Measurements from ENCODE around the gene UBXN11.
A peak's percentile ranks its signal among the peaks of the same experiment; 100 is the strongest.

UBXN11 gene

DNA sequence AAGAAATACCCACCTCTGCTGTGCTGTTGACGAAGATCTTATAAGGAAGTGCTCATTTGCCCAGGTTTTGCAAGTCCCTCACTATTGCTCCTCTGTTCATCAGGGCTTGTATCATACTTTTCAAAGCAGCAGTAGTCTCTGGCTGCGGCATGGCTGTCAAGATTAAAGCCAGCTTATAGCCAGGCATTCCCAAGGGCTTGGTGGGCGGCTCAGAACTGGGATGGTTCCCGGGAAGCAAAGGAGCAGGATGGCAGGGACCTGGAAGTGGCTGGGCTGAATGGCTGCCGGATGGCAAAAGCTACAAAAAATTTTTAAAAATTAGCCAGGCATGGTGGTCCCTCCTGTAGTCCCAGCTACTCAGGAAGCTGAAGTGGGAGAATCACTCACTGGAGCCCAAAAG lies 43.2 kb downstream of the UBXN11 start:
- DNase-seq: no peak

DNA sequence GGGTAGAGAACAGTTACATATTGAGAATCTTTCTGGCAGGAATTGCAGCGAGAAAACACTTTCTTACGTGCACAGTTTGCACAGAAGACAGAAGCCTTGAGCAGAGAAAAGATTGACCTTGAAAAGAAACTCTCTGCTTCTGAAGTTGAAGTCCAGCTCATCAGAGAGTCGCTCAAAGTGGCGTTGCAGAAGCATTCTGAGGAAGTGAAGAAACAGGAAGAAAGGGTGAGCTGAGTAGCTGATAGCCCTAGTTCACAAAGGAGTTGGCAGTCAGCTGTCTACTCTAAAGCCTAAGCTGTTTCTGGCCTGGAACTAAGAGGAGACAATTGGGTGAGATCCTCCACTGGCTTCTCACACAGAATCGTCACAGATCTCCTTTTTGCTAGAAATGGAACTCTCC lies 46.9 kb downstream of the UBXN11 start:
- DNase-seq: peak; percentile 82

DNA sequence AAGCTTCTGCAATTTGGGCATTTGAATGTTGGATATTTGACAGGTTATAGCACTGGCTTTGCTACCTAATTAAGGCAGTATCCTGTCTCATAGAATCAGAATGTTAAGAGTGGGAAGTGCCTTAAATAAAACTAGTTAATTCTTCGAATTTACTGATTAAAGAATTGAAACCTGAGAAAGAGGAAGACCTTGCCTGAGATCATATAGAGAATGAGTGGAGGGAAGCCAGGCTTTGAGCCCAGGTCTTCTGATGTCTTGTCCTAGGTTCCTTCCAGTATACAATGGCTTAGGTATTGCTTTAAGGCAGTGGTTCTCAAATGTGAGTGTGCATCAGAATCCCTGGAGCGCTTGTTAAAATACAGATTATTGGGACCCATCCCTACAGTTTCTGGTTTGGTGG lies 47.4 kb downstream of the UBXN11 start:
- peak; percentile 40 for DNase-seq

DNA sequence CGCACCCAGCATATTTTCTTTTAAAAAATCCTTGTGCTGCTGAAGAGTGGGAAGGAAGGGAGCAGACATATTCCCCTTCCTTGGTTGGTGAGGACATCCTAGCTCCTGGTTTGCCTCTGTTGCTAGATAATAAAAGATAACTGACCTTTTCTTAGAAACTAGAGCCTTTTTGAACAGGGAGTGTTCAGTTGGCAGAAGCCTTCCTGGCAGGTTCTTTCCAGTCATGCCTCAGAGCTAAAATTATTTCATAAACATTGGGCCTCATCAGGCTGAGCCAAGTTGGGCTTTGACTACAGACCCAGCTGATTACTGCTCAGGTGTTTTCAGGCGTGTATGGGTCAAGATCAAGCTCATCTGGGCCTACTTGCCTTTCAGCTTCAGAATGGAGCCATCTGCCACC lies 49.2 kb downstream of the UBXN11 start:
- DNase-seq: no peak

DNA sequence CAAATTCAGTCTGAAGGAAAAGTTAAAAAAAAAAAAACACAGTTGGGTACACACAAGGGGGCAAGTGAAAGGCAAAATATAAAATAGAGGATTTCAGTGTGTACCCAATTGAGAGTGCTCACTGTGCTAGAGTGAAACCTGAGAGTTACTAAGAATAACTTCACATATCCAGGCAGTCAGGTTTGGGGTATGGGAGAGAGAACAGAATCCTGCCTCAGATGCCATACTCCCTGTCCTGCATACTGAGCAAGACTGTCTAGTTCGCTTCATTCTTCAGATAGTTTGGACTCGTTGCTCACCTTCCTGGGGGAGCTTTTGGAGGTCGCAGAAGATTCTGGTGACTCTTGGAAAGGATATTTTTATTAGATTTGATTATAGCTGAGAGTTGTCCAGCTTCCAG lies 52.0 kb downstream of the UBXN11 start:
- no peak for DNase-seq

DNA sequence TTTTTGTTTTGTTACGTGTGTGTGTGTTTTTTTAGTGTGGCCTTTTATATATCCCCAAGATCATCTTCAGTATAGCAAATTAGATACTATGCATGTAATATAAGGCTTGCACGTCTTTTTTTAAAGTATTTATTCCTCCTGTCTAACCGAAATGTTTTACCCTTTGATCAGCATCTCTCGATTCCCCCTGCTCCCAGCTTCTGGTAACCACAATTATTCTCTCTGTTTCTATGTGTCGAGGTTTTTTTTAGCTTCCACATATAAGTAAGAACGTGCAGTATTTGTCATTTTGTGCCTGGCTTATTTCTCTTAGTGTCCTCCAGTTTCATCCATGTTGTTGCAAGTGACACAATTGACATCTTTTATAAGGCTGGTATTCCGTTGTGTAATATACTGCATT lies 53.7 kb downstream of the UBXN11 start:
- no peak for DNase-seq

DNA sequence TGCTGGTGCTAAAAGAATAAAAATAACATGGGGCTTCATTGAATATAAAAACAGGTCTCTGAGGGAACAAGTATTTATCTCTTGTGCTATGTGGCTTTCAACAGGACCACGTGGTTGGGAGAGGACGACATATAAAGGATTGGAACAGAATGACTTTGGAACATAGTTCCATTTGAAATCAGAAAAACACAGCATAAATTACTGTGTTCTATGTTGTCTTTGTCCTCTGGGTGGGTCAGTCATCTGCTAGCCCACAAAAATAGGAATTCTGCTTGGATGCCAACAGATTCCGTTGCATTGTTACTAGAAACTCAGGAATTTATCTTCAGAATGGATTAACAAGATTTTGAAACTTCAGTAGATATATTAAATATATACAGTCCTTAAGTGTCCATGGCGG lies 66.5 kb downstream of the UBXN11 start:
- DNase-seq: no peak

DNA sequence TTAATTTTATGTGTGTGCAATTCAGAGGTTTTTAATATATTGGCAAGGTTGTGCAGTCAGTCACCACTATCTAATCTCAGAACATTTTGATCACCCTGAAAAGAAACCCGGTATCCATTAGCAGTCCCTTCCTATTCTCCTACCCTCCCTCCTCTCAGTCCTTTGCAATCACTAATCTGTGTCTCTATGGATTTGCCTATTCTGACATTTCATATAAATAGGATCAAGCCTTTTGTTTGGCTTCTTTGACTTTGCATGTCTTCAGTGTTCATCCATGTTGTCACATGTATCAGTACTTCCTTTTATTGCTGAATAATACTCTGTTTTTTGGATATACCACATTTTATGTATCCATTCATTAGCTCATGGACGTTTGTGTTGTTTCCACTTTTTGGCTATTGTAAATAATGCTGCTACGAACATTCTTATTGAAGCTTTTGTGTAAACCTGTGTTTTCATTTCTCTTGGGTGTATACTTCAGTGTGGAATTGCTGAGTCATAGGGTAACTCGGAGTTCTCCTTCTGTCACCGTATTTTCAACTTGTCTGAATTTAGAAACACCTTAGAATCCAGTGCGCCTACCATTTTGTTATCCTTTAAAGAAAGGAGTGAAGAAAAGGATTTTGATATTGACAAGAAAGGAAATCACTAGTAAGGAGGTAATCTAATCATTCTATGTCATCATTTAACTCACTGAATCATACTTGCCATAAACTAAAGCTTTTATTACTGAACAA lies 69.0 kb downstream of the UBXN11 start:
- peak; percentile 16 for DNase-seq

DNA sequence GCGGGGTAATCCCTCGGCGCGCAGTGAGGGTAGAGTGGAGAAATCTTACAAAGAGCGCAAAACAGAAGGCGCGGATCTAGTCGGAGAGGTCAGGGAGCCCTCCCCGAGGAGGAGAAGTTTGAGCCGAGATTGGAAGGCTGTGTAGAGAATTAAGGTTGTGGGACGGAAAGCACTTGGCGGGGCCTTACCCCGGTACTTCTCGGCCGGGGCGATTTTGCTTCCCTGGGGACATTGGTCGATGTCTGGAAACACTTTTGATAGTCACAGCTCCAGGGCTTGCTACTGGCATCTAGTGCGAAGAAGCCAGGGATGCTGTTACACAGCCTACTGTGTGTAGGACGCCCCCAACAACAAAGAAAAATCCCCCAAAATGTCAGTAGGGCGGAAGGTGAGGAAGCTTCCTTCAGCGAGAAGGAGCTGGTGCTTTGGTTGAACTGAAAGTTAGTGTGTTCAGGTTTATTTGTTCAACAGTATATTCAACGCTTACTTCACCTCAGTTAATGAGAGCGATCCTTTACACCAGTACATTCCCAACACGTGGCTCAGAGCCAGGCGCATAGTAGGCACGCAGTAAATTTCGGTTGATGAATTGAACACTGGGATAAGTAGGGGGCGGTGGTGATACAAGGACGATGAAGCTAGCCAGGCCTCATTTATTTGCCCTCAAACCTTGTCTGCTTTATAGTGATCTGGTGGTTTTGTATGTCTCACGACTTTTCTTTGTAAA lies 71.6 kb downstream of the UBXN11 start:
- peak; percentile 7 for DNase-seq

DNA sequence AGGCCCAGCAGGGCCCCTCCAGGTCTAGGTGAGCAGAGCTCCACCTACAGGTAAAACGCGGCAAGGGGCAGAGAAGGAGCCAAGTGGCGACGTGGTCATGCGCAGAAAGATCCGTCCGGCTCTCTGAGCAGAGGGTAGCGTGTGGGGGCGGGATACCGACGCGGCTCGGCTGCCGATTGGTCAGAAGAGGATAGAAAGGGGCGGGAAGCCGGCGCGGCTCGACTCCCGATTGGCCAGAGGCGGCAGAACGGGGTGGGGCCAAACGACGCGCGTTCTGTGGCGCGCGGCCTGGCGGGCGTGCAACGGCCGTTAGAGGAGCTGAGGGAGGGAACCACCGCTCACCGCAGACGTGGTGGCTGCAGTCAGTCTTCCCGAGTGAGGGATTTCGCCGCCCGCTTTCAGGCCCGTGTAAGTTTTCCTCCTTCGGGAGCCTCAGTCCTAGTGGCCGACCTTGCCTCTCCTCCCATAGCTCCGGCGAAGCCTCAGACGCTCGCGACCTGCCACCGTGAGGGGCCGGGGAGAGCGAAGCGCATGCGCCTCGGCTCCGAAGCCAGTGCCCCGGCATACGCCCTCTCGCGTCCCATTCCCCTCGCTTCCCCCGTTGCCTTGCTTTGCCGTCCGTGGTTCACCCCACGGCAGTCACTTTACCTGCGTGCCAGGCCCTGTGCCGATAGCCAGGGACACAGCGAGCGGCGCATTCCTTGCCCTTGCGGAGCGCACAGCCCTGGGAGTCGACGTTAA lies 72.4 kb downstream of the UBXN11 start, which contains the start of gene CEP85:
CEP85 (plus strand) TSS at position 298 of the 741 bp plus-strand sequence. CDS start 5,584 bp downstream, outside the sequence.
- DNase-seq: peak; percentile 98

Measured in inflammatory macrophage treated with lipopolysaccharide for 4 hours (primary cell).